ENCODE data around the gene RNU1-3.
"Not testable (repeated sequence)": the region's sequence is repeated elsewhere in the genome, so short reads cannot be mapped to it uniquely, and the experiment has no call there.

The RNU1-3 gene

DNA sequence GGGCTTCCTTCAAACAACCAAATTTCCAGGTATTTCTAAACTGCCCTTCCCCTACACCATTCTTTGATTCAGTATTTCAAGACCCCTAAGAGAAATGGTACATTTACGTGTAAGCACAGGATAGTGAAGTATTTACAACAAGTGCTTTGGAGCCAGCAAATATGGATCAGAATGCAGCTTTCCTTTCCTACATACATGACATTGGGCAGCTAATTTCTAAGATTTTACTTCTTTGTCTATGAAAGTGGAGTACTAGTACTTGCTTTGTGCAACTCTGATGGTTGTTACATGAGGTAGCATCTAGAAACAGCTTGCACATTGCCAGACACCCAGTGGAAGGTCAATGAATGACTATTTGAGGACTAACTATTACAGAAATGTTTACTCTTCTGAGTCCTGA, 15.2 kb downstream of the RNU1-3 start:
- DNase-seq (ENCODE audit: low read depth) = not testable (repeated sequence)

DNA sequence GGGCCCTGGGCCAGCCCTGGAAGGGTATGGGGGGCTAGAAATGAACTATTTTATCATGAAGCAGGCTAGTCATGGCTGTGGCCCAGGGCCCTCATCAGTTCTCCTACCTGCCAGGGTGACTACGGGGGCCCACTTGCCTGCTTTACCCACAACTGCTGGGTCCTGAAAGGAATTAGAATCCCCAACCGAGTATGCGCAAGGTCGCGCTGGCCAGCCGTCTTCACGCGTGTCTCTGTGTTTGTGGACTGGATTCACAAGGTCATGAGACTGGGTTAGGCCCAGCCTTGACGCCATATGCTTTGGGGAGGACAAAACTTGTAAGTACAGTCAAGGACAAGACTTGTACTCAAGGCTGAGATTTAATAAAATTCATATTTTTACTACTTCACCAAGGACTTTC, 16.8 kb downstream of the RNU1-3 start:
- not testable (repeated sequence) for DNase-seq (ENCODE audit: low read depth)

- not testable (repeated sequence) for DNase-seq (ENCODE audit: low read depth)
Measured at GRCh38 chr1:16649390-16649789, 17.4 kb downstream of the RNU1-3 start.

DNA sequence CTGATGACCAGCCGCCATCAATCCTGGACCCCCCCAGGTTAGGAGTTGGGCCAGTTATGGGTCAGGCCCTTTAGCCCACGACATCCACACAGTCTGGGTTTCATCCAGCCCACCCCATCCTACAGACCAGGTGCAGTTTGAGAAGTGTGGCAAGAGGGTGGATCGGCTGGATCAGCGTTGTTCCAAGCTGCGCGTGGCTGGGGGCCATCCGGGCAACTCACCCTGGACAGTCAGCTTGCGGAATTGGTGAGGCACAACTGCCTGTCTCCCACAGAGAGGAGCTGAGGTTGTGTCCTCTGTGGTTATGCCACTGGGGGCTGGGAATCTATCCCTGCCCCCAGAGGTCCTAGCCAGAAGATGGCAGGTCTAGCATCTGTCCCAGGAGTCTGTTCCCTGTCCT, 18.0 kb downstream of the RNU1-3 start:
- DNase-seq (ENCODE audit: low read depth) = not testable (repeated sequence)

DNA sequence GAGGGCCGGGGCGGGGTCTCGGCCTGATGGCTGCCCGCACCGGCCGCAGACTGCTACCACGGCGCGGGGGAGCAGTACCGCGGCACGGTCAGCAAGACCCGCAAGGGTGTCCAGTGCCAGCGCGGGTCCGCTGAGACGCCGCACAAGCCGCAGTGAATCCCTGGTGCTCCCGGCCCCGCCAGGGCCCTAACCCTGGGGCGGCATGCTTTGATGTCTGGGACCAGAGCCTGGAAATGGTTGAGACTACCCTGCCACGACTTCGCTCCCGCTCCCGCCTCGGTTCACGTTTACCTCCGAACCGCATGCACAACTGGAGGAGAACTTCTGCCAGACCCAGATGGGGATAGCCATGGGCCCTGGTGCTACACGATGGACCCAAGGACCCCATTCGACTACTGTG, 18.5 kb downstream of the RNU1-3 start:
- not testable (repeated sequence) for DNase-seq (ENCODE audit: low read depth)

DNA sequence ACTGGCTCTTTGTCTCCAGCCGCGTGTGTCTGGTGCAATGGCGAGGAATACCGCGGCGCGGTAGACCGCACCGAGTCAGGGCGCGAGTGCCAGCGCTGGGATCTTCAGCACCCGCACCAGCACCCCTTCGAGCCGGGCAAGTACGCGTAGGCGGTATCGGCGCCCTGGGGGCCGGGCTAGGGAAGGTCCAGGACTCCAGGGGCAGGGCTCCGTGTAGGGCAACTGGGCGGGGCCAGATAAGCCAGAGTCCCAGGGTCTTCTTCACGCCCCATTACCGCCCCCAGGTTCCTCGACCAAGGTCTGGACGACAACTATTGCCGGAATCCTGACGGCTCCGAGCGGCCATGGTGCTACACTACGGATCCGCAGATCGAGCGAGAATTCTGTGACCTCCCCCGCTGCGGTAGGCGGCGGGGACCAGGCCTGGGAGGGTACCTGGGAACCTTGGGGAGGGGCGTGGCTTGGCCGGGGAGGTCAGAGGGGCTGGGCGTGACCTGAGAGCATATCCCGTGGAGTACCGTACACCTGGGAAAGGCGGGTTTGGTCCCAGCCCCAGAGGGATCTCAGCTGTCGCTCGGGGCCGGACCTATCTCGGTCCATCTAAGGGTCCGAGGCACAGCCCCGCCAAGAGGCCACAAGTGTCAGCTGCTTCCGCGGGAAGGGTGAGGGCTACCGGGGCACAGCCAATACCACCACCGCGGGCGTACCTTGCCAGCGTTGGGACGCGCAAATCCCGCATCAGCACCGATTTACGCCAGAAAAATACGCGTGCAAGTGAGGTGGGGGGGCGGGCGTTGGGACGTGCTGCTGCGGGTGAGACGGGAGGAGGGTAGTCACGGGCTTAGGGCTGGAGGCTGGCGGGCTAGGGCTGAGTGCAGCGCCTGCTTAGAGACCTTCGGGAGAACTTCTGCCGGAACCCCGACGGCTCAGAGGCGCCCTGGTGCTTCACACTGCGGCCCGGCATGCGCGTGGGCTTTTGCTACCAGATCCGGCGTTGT, 19.3 kb downstream of the RNU1-3 start:
- DNase-seq (ENCODE audit: low read depth) = peak; percentile 7

DNA sequence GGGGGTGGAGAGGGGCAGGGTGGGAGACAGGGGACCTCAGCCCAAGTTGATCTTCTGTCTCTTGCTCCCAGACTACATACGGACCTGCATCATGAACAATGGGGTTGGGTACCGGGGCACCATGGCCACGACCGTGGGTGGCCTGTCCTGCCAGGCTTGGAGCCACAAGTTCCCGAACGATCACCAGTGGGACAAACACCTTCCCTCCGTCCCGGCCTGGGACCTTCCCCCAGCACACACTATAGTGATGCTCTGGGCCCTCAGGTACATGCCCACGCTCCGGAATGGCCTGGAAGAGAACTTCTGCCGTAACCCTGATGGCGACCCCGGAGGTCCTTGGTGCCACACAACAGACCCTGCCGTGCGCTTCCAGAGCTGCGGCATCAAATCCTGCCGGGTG, 20.0 kb downstream of the RNU1-3 start:
- DNase-seq (ENCODE audit: low read depth) = not testable (repeated sequence)

DNA sequence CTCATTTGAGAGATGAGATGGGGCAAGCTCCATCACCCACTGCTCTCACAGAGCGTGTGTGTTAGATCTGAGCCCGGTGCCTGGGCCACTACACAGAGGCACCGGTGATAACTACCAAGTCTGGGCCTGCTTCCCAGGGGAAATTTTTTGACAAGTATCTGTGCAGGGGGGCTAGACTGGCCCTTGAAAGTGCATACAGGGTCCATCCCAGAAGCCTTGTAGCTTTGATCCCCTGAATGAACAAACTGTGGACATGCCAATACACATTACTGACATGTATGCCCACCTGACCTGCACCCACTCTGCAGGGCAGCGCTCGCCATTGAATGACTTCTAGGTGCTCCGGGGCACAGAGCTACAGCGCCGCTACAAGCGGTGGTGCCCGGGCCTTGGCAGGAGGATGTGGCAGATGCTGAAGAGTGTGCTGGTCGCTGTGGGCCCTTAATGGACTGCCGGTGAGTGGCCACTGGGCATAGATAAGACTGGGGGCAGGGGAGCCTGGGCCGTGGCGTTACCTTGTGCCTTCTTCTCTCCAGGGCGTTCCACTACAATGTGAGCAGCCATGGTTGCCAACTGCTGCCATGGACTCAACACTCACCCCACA, 20.6 kb downstream of the RNU1-3 start:
- DNase-seq (ENCODE audit: low read depth) = peak; percentile 1

DNA sequence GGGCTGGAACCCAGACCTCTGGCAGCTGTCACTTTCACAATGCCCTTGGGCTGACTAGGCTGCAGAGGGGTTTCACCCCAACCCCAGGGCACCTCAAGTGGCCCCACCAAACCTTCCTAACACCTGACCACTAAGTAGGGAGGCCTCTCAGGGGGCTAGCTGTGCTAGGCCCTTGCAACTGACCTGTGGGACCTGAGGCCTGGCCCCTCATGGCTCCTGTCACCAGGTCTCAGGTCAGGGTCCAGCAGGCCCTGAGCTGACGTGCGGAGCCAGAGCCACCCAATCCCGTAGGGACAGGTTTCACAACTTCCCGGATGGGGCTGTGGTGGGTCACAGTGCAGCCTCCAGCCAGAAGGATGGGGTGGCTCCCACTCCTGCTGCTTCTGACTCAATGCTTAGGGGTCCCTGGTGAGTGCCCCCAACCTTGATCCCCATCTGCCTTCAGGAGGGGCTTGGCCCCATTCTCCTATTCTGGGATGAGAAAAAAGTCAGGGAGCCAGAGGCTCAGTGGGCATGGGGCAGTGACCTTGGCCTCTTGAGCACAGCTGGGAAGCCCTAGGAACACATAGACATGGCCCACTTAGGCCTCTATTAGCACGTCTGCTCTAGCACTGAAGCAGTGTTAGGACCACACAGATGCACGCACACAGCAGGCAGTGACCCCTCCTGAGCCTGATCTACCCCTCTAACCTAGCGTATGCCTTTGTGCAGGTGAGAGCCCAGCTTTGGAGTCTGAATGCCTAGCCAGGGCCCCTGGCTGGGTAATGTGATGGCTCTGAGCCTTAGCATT, 21.3 kb downstream of the RNU1-3 start:
- DNase-seq (ENCODE audit: low read depth) = peak; percentile 8

- DNase-seq (ENCODE audit: low read depth) = peak; percentile 100
Measured at GRCh38 chr1:16644482-16645270, 22.1 kb downstream of the RNU1-3 start.

DNA sequence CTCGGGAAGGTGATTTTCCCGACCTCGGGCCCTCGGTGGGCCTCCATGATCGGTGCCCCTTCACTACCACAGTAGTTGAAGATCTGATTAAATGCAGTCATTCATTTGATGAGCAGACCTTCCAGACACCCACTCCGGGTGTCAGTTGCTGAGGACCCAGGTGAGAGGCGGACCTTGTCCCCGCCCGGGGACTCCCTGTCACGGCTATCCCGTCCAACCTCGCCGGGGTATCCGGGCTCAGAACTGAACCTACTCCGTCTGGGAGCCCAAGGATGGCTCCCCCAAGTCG, 22.6 kb downstream of the RNU1-3 start:
- DNase-seq (ENCODE audit: low read depth) = no peak

- peak; percentile 0 for DNase-seq (ENCODE audit: low read depth)
Measured at GRCh38 chr1:16643476-16644192, 23.1 kb downstream of the RNU1-3 start.

DNA sequence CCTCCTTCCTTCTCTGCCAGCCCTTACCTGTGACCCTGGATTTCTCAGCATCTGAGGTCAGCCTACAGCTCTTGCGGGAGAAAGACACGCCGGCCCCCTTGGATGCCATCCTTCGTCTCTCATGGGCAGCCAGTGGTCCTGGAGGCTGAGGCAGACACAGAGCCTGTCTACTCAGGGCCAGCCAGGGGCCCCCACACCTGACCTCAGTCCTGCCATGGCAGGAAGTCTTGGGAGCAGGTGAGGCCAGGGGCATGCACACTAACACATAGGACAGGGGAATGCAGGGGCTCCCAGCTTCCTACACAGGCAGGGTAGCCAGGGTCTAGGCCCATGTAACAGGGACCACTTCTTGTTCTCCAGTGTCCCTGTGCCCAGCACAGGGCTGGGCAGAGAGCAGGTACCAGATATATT, 23.7 kb downstream of the RNU1-3 start:
- DNase-seq (ENCODE audit: low read depth) = peak; percentile 7

- peak; percentile 0 for DNase-seq (ENCODE audit: low read depth)
Measured at GRCh38 chr1:16642025-16642966, 24.5 kb downstream of the RNU1-3 start.

GRCh38 chr1:16641159-16641975, 25.4 kb downstream of the RNU1-3 start:
- DNase-seq (ENCODE audit: low read depth) = not testable (repeated sequence)

- DNase-seq (ENCODE audit: low read depth) = peak; percentile 0
Measured at GRCh38 chr1:16639091-16640031, 27.4 kb downstream of the RNU1-3 start.

DNA sequence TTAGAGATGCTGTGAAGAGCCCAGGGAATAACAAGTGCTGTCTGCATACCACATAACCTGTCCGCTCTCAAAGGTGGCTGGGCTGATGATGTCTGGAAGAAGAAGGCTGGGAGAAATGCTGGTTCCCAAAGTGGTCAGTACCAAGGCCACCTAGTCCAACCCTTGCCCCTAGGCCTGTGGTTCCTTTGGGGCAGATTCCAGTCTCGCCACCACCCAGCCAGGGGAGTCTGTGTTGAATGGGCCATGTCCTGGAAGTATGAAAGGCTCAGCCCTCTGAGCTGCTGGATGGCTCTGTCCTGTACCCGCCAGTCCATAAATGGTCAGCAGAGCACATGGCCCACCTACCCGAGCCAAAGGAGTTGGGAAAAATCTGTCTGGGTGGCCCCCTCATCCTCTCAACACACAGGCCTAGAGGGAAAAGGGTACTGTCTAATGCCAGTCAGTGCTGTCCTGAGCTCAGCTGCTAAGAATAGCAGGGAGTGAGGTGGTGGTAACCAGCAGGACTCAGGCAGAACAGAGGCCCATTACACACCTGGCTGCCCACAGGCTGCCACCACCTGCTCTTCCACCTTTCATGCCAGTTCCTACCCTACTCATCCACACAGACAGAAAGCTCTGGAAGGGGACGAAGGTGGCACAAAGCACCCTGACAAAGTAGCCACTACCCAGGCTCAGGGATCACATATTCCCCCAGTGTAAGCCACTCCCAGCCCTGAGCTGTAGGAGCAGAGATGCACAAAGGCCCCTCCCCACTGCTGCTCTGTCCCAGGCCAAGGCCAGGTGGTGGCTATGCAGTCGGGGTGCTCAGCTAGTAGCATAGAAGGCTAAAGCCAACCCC, 28.6 kb downstream of the RNU1-3 start:
- peak; percentile 0 for DNase-seq (ENCODE audit: low read depth)

All from stimulated activated CD8-positive, alpha-beta memory T cell treated with anti-CD3 and anti-CD28 coated beads, Interleukin-12 subunit alpha, Interleukin-12 subunit beta, amount 100 ng/mL, for 4 hours (primary cell).